Spleen (tissue), 11 donors: ENCODE data around the gene ACP2. TPM values are rescaled to one million over a fixed set of nuclear protein-coding genes. Genes with fewer than 3 reads are reported as not detected.

Experiments used
- DNase-seq: peaks from one replicate; pipeline ENCODE4 v3.0.0-alpha.2; 2020
- H3K27ac ChIP-seq, 8 donors: fragments of 200-600 bp; sonication (generic) in 7 of 8; 1 replicate in 4 of 8; 2 replicates in 4 of 8; pipeline versions ENCODE4 v1.5.0 to v1.8.0; 2016 to 2021; ENCODE audit warnings: inconsistent platforms in 4 of 8, mild to moderate bottlenecking in 4 of 8, moderate library complexity in 1 of 8
- H3K27me3 ChIP-seq, 7 donors: fragments of 200-600 bp; sonication (generic) in 6 of 7; replicated peaks in 1 of 7; 1 replicate in 4 of 7; 2 replicates in 3 of 7; pipeline versions ENCODE4 v1.5.0 to v1.8.0; 2016 to 2021; ENCODE audit warnings: inconsistent platforms in 3 of 7, mild to moderate bottlenecking in 1 of 7
- H3K36me3 ChIP-seq, 6 donors: fragments of 200-600 bp; sonication (generic) in 5 of 6; 1 replicate in 4 of 6; 2 replicates in 2 of 6; pipeline versions ENCODE4 v1.5.0 to v1.8.0; 2016 to 2021; ENCODE audit warnings: inconsistent platforms in 2 of 6
- H3K4me1 ChIP-seq, 6 donors: fragments of 200-600 bp; sonication (generic) in 5 of 6; 1 replicate in 3 of 6; 2 replicates in 3 of 6; pipeline versions ENCODE4 v1.5.0 to v1.8.0; 2016 to 2021; ENCODE audit warnings: inconsistent platforms in 3 of 6
- H3K4me3 ChIP-seq, 8 donors: fragments of 200-600 bp; sonication (generic) in 7 of 8; 1 replicate in 4 of 8; 2 replicates in 4 of 8; pipeline versions ENCODE4 v1.5.0 to v1.8.0; 2016 to 2021; ENCODE audit warnings: inconsistent platforms in 4 of 8, mild to moderate bottlenecking in 4 of 8, moderate library complexity in 2 of 8
- H3K9me3 ChIP-seq, 8 donors: fragments of 200-600 bp; sonication (generic) in 7 of 8; 1 replicate in 4 of 8; 2 replicates in 4 of 8; pipeline versions ENCODE4 v1.5.0 to v1.8.0; 2016 to 2021; ENCODE audit warnings: inconsistent platforms in 4 of 8
- CTCF ChIP-seq, 11 experiments: fragments of 200-600 bp in 7 of 11; fragments of 450-650 bp in 4 of 11; sonication (generic) in 4 of 11; IDR thresholded peaks in 8 of 11; conservative IDR thresholded peaks in 3 of 11; 1 replicate in 7 of 11; 2 replicates in 4 of 11; pipeline versions ENCODE4 v1.4.0 to v1.8.0; 2016 to 2021; ENCODE audit warnings: antibody characterized with exemption in 11 of 11, inconsistent platforms in 4 of 11, mild to moderate bottlenecking in 1 of 11
- POLR2A ChIP-seq, 3 donors: fragments of 450-650 bp; IDR thresholded peaks; one replicate each; pipeline ENCODE4 v1.5.1; 2017; ENCODE audit warnings: antibody characterized with exemption in 3 of 3, mild to moderate bottlenecking in 1 of 3
- POLR2AphosphoS5 ChIP-seq, 3 donors: sonication (generic); formaldehyde crosslinking; IDR thresholded peaks; one replicate each; pipeline ENCODE4 v1.5.1; 2017; ENCODE audit warnings: antibody characterized with exemption in 3 of 3
- WGBS, 5 donors: extraction: QIAGEN DNeasy Blood & Tissue Kit in 3 of 5; methylation state at CpG; one replicate each; pipeline versions ENCODE4 v1.1.5 to v1.1.7; 2013 to 2018; 5-methylcytosine and 5-hydroxymethylcytosine counted together
- intact Hi-C: fragments of 100-400 bp; cut with DNase I; formaldehyde crosslinking; loops from one replicate; pipeline ENCODE4 v1.15.0; 2023; ENCODE audit warnings: low total_unique reads
- polyA plus RNA-seq, 3 donors: library from polyadenylated mRNA; stranded (reverse); fragments of 200-250 nt; gene quantifications; one replicate each; pipeline ENCODE4 v1.2.1, GENCODE V29; 2013
- total RNA-seq, 7 donors: library from RNA; depleted of rRNA in 3 of 7; stranded (reverse); fragments of >200 nt in 3 of 7; fragmentation: NEBNext Ultra II Directional in 4 of 7; extraction: Animal tissue kit (Norgen Biotek cat#: 25700) in 4 of 7; gene quantifications; one replicate each; pipeline versions ENCODE4 v1.1.0 to v1.2.1, GENCODE V29; 2016 to 2021
- donor health status: healthy with polysubstance abuse.
- donor health status: DM: no; HTN: no; CAD: no; lungs with moderate emphysema.
- donor health status: DM: no; HTN: no; CAD: no.
- donor health status: Bipolar disorder and iron deficiency.
- donor health status: healthy.
- donor health status: DM: no; HTN: no; CAD: no.
- donor health status: DM: yes; HTN: yes; CAD: no.

ACP2 gene
- total and polyA plus RNA-seq, 10 donors = 18.9 to 113 (median 52.4) TPM

GRCh38 chr11:47229161-47229560 is 19.5 kb downstream of the ACP2 start:
- peaks cover 0 to 87% (median 5%) of the 10 kb centered on the region in 6 donors for H3K36me3 ChIP-seq
- H3K4me1 ChIP-seq = peaks cover 0 to 25% (median 6%) of the 10 kb centered on the region in 6 donors
- H3K9me3 ChIP-seq = no peaks in the 10 kb centered on the region
- DNase-seq = no peak
- 93 to 96% (median 94%) methylated on average over 8 of the region's 8 CpGs for WGBS, 5 donors
- intact Hi-C loops = no loop called here
- H3K27ac ChIP-seq = no peak overlapping the region
- no peak overlapping the region for H3K4me3 ChIP-seq
- H3K27me3 ChIP-seq = no peaks in the 10 kb centered on the region
- no peak for TF ChIP-seq POLR2AphosphoS5 (IDR thresholded peaks at IDR 0.05)
- no peak for TF ChIP-seq CTCF (IDR thresholded peaks at IDR 0.05 in 8 of 11, conservative IDR thresholded peaks at IDR 0.05 in 3 of 11)
- no peak for TF ChIP-seq POLR2A (IDR thresholded peaks at IDR 0.05)

GRCh38 chr11:47225552-47226400 is 22.8 kb downstream of the ACP2 start:
- TF ChIP-seq POLR2A (IDR thresholded peaks at IDR 0.05) = no peak
- no peaks in the 10 kb centered on the region for H3K27me3 ChIP-seq
- no peak overlapping the region for H3K4me3 ChIP-seq
- no peak for DNase-seq
- peaks cover 0 to 31% (median 7%) of the 10 kb centered on the region in 6 donors for H3K4me1 ChIP-seq
- H3K9me3 ChIP-seq = no peaks in the 10 kb centered on the region
- WGBS, 5 donors = 79 to 90% (median 85%) methylated on average over 7 of the region's 7 CpGs
- intact Hi-C loops = no loop called here
- peaks cover 0 to 95% (median 18%) of the 10 kb centered on the region in 6 donors for H3K36me3 ChIP-seq
- H3K27ac ChIP-seq = peak overlapping the region in 6 of 8 donors; percentile 0 to 73 (median 53)

- Histone ChIP-seq H3K4me3 (no peak overlapping the region), H3K27me3 (no peaks in the 10 kb centered on the region), H3K36me3 (peaks cover 0 to 97% (median 22%) of the 10 kb centered on the region in 6 donors), H3K4me1 (peaks cover 7 to 62% (median 25%) of the 10 kb centered on the region in 6 donors), H3K9me3 (no peaks in the 10 kb centered on the region), H3K27ac (no peak overlapping the region)
- 93 to 98% (median 96%) methylated on average over 2 of the region's 2 CpGs for WGBS, 5 donors
- DNase-seq = no peak
- intact Hi-C loops = no loop called here
- TF ChIP-seq POLR2A (IDR thresholded peaks at IDR 0.05) (no peak), POLR2AphosphoS5 (IDR thresholded peaks at IDR 0.05) (no peak), CTCF (IDR thresholded peaks at IDR 0.05 in 8 of 11, conservative IDR thresholded peaks at IDR 0.05 in 3 of 11) (no peak)
Measured at GRCh38 chr11:47222696-47223095, 25.9 kb downstream of the ACP2 start.

GRCh38 chr11:47220401-47220821 is 28.2 kb downstream of the ACP2 start:
- peaks cover 0 to 88% (median 22%) of the 10 kb centered on the region in 6 donors for H3K36me3 ChIP-seq
- H3K4me3 ChIP-seq = no peak overlapping the region
- WGBS, 5 donors = 56 to 65% (median 57%) methylated on average over 1 of the region's 1 CpG
- no peak for DNase-seq
- no peaks in the 10 kb centered on the region for H3K27me3 ChIP-seq
- peaks cover 16 to 71% (median 40%) of the 10 kb centered on the region in 6 donors for H3K4me1 ChIP-seq
- TF ChIP-seq POLR2AphosphoS5 (IDR thresholded peaks at IDR 0.05) = no peak
- no peak for TF ChIP-seq POLR2A (IDR thresholded peaks at IDR 0.05)
- no peak for TF ChIP-seq CTCF (IDR thresholded peaks at IDR 0.05 in 8 of 11, conservative IDR thresholded peaks at IDR 0.05 in 3 of 11)
- no peak overlapping the region for H3K27ac ChIP-seq
- no peaks in the 10 kb centered on the region for H3K9me3 ChIP-seq
- intact Hi-C loops = no loop called here
